Retina (tissue), 1 donor: ENCODE data around the gene ITLN1.
A peak's percentile ranks its signal among the peaks of the same experiment; 100 is the strongest.
"Not testable (repeated sequence)": the region's sequence is repeated elsewhere in the genome, so short reads cannot be mapped to it uniquely, and the experiment has no call there.

ENCODE experiments used
- DNase-seq: peaks from one replicate; pipeline ENCODE4 v3.0.0-alpha.2; 2016

The ITLN1 gene

GRCh38 chr1:160882582-160882981, 2.4 kb downstream of the ITLN1 start:
- no peak for DNase-seq

DNA sequence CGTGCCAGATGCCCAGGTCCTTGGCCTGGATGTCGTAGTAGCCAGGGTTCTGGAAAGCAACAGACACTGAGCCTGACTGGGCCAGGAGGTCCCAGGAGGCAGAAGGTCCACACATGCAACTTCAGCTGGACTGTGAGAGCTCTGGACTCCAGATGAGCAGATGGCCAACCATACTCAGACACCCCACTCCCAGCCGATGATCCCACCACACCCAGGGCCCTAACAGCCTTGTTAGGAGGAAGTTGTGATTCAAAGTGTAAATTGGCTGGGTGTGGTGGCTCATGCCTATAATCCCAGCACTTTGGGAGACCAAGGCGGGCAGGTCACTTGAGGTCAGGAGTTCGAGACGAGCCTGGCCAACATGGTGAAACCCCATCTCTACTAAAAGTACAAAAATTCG, 3.7 kb downstream of the ITLN1 start:
- DNase-seq: not testable (repeated sequence)

GRCh38 chr1:160880216-160880615, 4.8 kb downstream of the ITLN1 start:
- no peak for DNase-seq

DNA sequence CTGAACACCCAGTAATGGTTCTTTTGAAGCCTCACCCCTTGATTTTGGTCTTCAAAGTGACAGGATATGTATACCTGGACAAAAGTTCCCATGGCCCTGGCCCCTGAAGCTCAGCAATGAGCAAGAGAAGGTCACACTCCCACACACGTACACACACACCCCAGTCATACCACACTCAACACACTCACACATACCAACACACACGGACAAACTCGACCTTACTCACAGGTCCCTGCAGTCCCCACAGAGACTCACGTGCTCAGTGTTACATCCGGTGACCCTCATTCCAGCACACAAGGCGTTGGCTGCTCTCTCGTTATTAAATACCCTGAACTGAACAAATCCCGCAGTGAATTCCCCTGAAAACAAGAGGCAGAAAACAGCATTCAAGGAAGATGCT, 5.9 kb downstream of the ITLN1 start:
- DNase-seq: no peak

- no peak for DNase-seq
These were observed 7.8 kb downstream of the ITLN1 start for GRCh38 chr1:160877221-160877620.

DNA sequence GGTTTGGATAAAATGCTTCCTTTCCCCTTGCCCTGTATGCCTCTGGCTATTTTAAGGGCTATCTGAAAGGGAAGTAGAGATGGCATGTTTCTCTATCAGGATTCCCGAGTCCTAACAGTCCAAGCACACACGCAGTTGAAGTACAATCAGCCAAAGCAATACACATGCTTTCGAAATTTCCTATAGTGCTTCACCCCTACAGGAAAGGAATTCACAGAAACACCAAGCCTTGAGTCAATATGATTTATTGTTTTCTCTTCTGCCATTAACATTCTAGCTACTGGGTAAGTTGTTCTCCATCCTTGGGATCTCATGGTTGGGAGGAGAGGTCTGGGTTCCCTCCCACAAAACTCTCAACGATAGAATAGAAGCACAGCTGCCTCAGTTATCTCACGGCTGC, 8.7 kb downstream of the ITLN1 start:
- no peak for DNase-seq

DNA sequence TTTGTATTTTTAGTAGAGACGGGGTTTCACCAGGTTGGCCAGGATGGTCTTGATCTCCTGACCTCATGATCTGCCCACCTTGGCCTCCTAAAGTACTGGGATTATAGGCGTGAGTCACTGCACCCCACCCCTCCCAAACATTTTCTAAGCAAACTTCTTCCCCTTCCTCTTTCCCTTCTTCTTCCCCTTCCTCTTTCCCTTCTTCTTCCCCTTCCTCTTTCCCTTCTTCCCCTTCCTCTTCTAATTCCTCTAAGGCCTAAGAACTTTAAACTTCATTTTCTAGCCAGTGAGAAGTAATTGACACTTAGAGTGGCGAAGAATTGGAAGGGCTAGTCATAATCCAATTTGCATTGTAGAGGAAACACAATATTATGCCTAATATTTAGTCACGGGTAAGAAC, 9.4 kb downstream of the ITLN1 start:
- DNase-seq: not testable (repeated sequence)

DNA sequence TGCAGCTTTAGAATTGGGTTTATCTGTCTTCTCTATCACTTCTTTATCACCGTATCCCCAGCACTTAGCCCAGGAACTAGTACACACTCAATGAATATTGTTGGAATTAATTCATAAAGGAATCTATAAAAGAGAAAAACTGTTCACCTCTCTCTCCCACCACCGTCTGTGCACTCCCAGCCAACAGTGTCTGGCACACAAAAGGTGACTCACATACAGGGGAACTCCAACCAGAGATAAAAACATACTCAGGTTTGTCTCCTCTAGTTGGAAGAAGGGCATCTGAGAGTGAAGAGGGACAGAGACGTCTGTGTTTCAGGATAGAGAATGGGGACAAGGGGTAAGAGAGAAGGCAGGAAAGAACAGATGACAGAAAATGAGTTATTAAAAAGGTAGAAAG, 10.0 kb downstream of the ITLN1 start:
- DNase-seq: no peak

GRCh38 chr1:160868141-160868540, 16.8 kb downstream of the ITLN1 start:
- no peak for DNase-seq

DNA sequence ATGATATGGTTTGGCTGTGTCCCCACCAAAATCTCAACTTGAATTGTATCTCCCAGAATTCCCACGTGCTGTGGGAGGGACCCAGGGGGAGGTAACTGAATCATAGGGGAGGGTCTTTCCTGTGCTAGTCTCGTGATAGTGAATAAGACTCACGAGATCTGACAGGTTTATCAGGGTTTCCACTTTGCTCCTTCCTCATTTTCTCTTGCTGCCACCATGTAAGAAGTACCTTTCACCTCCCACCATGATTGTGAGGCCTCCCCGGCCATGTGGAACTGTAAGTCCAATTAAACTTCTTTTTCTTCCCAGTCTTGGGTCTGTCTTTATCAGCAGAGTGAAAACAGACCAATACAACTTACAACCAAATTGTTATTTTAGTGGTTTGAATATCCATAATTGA, 17.3 kb downstream of the ITLN1 start:
- not testable (repeated sequence) for DNase-seq

GRCh38 chr1:160866695-160867260, 18.2 kb downstream of the ITLN1 start:
- DNase-seq: no peak

- no peak for DNase-seq
These were observed 18.8 kb downstream of the ITLN1 start for GRCh38 chr1:160866001-160866694.

GRCh38 chr1:160865337-160865736, 19.6 kb downstream of the ITLN1 start:
- DNase-seq: no peak

DNA sequence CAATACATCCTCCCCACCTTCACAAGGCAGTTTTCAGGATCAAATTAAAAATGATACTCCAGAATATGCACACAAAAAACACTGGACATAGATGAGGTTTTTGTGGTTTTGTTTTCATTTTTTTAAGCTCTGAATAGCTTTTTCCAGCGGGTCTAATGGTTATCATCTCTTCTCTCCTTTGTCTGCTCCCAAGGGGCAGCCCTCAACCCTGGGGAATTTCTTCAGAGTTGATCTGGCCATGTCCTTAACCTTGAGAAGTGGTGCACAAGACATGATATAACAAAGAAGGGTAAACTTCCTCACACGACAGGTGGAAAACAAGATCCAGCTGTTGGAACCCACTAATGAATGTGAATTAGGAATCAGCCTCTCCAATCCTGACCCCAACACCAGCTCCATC, 20.8 kb downstream of the ITLN1 start:
- DNase-seq: no peak

DNA sequence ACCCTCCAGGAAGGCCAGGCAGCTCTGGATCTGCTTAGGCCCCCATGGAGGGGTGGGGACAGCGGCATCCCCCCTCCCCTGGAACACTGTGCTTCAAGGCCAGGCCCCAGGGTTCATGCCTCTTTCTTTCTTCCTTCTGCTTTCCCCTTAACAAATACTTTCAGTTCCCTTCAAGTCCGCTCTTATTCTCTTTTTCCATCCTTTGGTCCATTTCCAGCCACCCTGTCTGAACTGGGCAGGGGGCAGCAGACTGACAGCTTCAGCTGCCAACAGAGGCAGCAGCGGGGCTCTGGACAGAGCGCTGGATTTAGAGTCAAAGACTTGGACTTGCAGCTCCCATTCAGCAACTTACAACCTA, 21.2 kb downstream of the ITLN1 start:
- DNase-seq: no peak

- no peak for DNase-seq
These were observed 21.8 kb downstream of the ITLN1 start for GRCh38 chr1:160863061-160863773.

DNA sequence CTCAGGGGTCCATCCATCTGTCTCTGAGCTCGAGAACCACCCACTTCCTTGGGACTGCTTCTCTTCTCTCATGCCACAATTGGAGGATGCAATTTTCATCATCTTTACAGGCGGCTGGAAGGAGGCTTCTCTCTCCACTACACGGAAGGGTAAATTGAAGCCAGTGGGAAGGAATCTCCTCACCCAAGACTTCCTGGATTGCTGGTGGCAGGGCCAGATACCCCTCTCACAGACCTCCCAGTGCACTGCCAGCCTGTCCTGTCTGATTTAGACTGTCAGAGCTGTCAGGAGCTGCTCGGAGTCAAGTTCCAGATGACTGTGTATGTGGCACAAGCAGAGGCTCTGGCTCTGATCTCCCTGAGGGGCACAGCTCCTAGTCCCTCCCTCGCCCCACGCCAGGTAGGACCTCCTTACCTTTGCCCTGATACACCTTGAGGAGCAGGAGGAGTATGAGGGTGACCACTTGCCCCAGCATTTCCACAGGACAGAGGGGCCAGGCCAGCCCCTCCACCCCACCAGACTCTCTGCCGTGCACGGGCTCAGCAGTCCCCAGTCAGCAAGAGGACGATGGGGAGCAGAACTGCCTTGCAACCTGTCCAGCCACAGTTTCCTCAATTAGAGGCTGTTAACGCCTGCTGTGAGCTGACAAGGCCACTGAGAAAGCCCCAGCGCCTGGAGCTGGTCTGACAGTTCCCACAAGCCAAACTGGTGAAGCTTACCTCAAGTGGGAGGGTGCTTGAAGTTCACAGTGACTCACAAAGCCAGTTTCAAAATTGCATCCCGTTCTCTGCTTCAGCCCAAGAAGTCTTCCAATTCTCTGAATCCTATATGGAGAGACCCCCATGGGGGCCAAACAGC, 22.5 kb downstream of the ITLN1 start, which contains the start of gene CD244:
TSS of gene CD244 (minus strand) at position 685 of the 858 bp plus-strand sequence. CDS start at position 475, 210 bp downstream.
- DNase-seq: peak; percentile 6

GRCh38 chr1:160860840-160861505, 24.0 kb downstream of the ITLN1 start:
- DNase-seq: no peak

GRCh38 chr1:160859166-160859565, 25.8 kb downstream of the ITLN1 start:
- DNase-seq: no peak

DNA sequence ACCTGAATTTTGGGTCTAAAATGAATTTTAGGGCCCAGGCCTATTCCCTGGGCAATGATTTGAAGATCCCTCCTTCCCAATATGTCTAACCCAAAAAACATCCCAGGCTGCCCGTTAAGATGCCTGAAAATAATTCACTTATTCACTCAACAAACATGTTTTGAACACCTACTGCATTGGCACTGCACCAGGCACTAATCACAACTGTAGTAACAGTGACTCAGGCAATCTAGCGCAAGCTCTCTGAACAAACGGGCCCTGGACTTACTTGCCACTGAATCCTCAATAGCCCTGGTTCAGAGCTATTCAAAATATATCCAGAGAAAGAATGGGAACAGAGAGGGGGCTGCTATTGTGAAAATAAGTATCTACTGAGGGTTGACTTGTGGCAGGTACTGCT, 26.5 kb downstream of the ITLN1 start:
- DNase-seq: no peak

DNA sequence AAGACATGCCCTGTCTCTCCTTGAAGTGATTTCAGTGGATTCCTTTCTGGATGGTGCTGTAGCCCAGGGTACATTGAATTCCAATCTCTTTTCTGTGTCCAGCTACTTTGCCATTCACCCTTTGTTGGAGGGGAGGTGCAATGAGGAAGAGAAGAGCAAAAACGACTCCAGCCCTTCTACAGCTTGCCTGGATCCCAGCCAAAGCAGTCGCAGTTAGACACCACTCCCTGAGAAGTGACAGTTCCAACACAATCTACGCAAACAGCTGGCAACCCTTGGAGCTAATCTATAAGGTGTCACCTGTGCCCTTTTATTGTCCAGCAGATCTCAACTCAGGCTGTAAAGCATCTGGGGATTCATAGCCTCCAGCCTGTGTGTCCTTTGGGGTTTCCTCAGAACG, 26.9 kb downstream of the ITLN1 start:
- DNase-seq: no peak

- DNase-seq: no peak
These were observed 29.6 kb downstream of the ITLN1 start for GRCh38 chr1:160855181-160855981.
